ENCODE data around the gene MTHFD1L.
"Not testable (repeated sequence)": the region's sequence is repeated elsewhere in the genome, so short reads cannot be mapped to it uniquely, and the experiment has no call there.

- not testable (repeated sequence) for TF ChIP-seq CTCF, POLR2A (IDR thresholded peaks at IDR 0.05)
Observed at GRCh38 chr6:151112884-151113283, 247.4 kb downstream of the MTHFD1L start.
